Ovary (tissue), 3 donors: ENCODE results near the gene EPHA5.

ENCODE experiments used
- EP300 ChIP-seq: sonication (generic); formaldehyde crosslinking; IDR thresholded peaks from one replicate; pipeline ENCODE4 v1.6.1; 2017; ENCODE audit warnings: antibody characterized with exemption
- POLR2A ChIP-seq: fragments of 450-650 bp; IDR thresholded peaks from one replicate; pipeline ENCODE4 v1.6.1; 2017; ENCODE audit warnings: antibody characterized with exemption, mild to moderate bottlenecking, moderate library complexity
- TF ChIP-seq, protein P1 (sequence below), 3 donors: fragments of 450-650 bp in 2 of 3; fragments of 200-600 bp in 1 of 3; IDR thresholded peaks; one replicate each; pipeline versions ENCODE4 v1.5.1 to v1.8.0; 2016 to 2022; ENCODE audit warnings: antibody characterized with exemption in 3 of 3, mild to moderate bottlenecking in 1 of 3
- donor health status: DM: no; HTN: no; CAD: no.

DNA sequence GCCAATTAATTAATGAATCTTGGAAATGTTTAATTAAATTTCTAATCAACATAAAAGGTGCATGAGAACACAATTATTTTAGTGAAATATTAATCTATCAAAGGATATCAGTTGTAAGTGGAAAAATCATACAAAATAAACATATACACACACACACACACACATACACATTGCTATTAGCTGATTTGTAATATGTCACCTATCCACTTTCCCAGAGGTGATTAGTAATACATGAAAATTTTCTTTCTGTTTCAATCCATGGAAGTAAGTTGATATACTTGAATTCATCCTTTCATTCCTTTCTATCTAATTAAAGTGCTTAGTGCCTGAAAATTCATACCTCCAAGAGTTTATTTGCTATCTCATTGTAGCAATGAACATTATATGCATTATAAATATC is 213.7 kb downstream of the EPHA5 start:
- TF ChIP-seq, protein P1, sequence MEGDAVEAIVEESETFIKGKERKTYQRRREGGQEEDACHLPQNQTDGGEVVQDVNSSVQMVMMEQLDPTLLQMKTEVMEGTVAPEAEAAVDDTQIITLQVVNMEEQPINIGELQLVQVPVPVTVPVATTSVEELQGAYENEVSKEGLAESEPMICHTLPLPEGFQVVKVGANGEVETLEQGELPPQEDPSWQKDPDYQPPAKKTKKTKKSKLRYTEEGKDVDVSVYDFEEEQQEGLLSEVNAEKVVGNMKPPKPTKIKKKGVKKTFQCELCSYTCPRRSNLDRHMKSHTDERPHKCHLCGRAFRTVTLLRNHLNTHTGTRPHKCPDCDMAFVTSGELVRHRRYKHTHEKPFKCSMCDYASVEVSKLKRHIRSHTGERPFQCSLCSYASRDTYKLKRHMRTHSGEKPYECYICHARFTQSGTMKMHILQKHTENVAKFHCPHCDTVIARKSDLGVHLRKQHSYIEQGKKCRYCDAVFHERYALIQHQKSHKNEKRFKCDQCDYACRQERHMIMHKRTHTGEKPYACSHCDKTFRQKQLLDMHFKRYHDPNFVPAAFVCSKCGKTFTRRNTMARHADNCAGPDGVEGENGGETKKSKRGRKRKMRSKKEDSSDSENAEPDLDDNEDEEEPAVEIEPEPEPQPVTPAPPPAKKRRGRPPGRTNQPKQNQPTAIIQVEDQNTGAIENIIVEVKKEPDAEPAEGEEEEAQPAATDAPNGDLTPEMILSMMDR (IDR thresholded peaks at IDR 0.05) = no peak
- no peak for TF ChIP-seq POLR2A
- TF ChIP-seq EP300 = no peak
